ENCODE measurements around the gene CAMSAP2.
"Not testable (repeated sequence)": the region's sequence is repeated elsewhere in the genome, so short reads cannot be mapped to it uniquely, and the experiment has no call there.

Gene CAMSAP2

GRCh38 chr1:200786788-200787187 lies 48.1 kb downstream of the CAMSAP2 start:
- no peak for TF ChIP-seq CTCF (IDR thresholded peaks at IDR 0.05; ENCODE audit: insufficient read depth, low read length, poor library complexity, severe bottlenecking)
- no peak for DNase-seq (ENCODE audit: extremely low read depth, insufficient read length)
- Histone ChIP-seq H3K27me3 (replicated peaks; ENCODE audit: control insufficient read depth, insufficient read depth, low read length) (no peaks in the 10 kb centered on the region), H3K4me3 (replicated peaks; ENCODE audit: low read depth, low read length) (no peak overlapping the region), H3K36me3 (ENCODE audit: control insufficient read depth, insufficient read depth, low read length) (no peaks in the 10 kb centered on the region)

DNA sequence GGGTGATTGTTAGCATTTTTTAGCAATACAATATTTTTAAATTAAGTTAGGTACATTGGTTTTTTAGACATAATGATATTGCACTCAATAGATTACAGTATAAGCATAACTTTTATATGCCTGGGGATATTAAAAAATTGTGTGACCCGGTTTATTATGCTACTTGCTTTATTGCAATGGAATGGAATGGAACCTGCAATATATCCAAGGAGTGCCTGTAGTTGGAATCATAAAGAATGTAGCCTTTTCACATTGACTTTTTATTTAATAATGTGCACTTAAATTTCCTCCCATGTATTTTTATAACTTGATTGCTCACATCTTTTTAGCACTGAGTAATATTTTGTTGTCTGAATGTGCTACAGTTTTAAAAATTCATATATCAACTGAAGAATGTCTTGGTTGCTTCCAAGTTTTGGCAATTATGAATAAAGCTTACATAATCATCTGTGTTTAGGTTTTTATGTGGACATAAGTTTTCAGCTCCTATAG lies 49.2 kb downstream of the CAMSAP2 start:
- Histone ChIP-seq H3K4me3 (replicated peaks; ENCODE audit: low read depth, low read length) (no peak overlapping the region), H3K36me3 (ENCODE audit: control insufficient read depth, insufficient read depth, low read length) (no peaks in the 10 kb centered on the region), H3K27me3 (replicated peaks; ENCODE audit: control insufficient read depth, insufficient read depth, low read length) (no peaks in the 10 kb centered on the region)
- DNase-seq (ENCODE audit: extremely low read depth, insufficient read length), result no peak
- TF ChIP-seq CTCF (IDR thresholded peaks at IDR 0.05; ENCODE audit: insufficient read depth, low read length, poor library complexity, severe bottlenecking), result no peak

- H3K36me3 ChIP-seq (ENCODE audit: control insufficient read depth, insufficient read depth, low read length); H3K27me3 ChIP-seq (replicated peaks; ENCODE audit: control insufficient read depth, insufficient read depth, low read length); H3K4me3 ChIP-seq (replicated peaks; ENCODE audit: low read depth, low read length); DNase-seq (ENCODE audit: extremely low read depth, insufficient read length): not testable (repeated sequence)
Observed at GRCh38 chr1:200791012-200791411, 52.3 kb downstream of the CAMSAP2 start.

GRCh38 chr1:200793677-200794076 lies 55.0 kb downstream of the CAMSAP2 start:
- DNase-seq (ENCODE audit: extremely low read depth, insufficient read length), result no peak
- Histone ChIP-seq H3K4me3 (replicated peaks; ENCODE audit: low read depth, low read length) (no peak overlapping the region), H3K27me3 (replicated peaks; ENCODE audit: control insufficient read depth, insufficient read depth, low read length) (no peaks in the 10 kb centered on the region), H3K36me3 (ENCODE audit: control insufficient read depth, insufficient read depth, low read length) (no peaks in the 10 kb centered on the region)
- TF ChIP-seq CTCF (IDR thresholded peaks at IDR 0.05; ENCODE audit: insufficient read depth, low read length, poor library complexity, severe bottlenecking), result no peak

DNA sequence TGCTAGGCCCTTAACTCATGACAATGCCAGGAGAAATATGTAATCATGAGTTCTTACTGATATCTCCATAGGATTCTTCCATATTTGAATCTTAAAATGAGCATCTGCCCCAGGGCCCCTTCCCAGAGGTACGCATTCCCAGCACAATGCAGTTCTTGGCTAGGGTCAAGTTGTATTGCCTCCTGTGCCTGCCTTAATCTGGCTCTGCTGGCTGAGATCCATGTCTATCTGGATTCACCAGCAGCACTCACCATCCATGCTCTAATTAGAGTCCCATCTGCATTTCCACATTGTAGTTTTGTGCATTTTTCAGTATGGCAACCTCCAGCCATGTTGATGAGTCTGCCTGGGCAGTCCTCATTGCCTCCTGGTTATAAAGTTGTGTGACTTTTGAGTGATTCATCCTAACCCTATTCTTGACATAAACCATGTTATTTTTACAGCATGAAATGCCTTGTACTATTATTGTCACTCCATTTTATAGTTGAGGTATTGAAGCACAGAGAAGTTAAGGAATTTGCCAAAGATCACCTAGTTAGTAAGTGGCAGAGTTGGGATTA lies 55.9 kb downstream of the CAMSAP2 start:
- no peak for DNase-seq (ENCODE audit: extremely low read depth, insufficient read length)
- H3K4me3 ChIP-seq (replicated peaks; ENCODE audit: low read depth, low read length), result no peak overlapping the region
- no peaks in the 10 kb centered on the region for H3K36me3 ChIP-seq (ENCODE audit: control insufficient read depth, insufficient read depth, low read length)
- H3K27me3 ChIP-seq (replicated peaks; ENCODE audit: control insufficient read depth, insufficient read depth, low read length), result no peaks in the 10 kb centered on the region
- no peak for TF ChIP-seq CTCF (IDR thresholded peaks at IDR 0.05; ENCODE audit: insufficient read depth, low read length, poor library complexity, severe bottlenecking)

GRCh38 chr1:200795156-200795555 lies 56.5 kb downstream of the CAMSAP2 start:
- Histone ChIP-seq H3K4me3 (replicated peaks; ENCODE audit: low read depth, low read length) (no peak overlapping the region), H3K27me3 (replicated peaks; ENCODE audit: control insufficient read depth, insufficient read depth, low read length) (no peaks in the 10 kb centered on the region), H3K36me3 (ENCODE audit: control insufficient read depth, insufficient read depth, low read length) (no peaks in the 10 kb centered on the region)
- TF ChIP-seq CTCF (IDR thresholded peaks at IDR 0.05; ENCODE audit: insufficient read depth, low read length, poor library complexity, severe bottlenecking), result no peak
- no peak for DNase-seq (ENCODE audit: extremely low read depth, insufficient read length)
